Adrenal gland (tissue), 12 donors: ENCODE results near the gene ITIH2. TPM values are rescaled to one million over a fixed set of nuclear protein-coding genes. Genes with fewer than 3 reads are reported as not detected.

Source experiments
- DNase-seq, 7 donors: peaks; one replicate each; pipeline ENCODE4 v3.0.0-alpha.2; 2019 to 2020
- H3K27ac ChIP-seq, 5 donors: fragments of 200-600 bp; sonication (generic) in 4 of 5; 1 replicate in 3 of 5; 2 replicates in 2 of 5; pipeline versions ENCODE4 v1.5.1 to v1.8.0; 2016 to 2020; ENCODE audit warnings: mild to moderate bottlenecking in 1 of 5
- H3K27me3 ChIP-seq: fragments of 200-600 bp; 2 replicates; pipeline ENCODE4 v1.8.0; 2021
- H3K36me3 ChIP-seq, 2 donors: fragments of 200-600 bp; replicated peaks in 1 of 2; 1 replicate in 1 of 2; 2 replicates in 1 of 2; pipeline versions ENCODE4 v1.5.1 to v1.8.0; 2018 to 2022
- H3K4me1 ChIP-seq, 2 donors: fragments of 200-600 bp; replicated peaks in 1 of 2; 1 replicate in 1 of 2; 2 replicates in 1 of 2; pipeline versions ENCODE4 v1.5.1 to v1.8.0; 2018 to 2021
- H3K4me3 ChIP-seq, 4 donors: fragments of 200-600 bp; sonication (generic) in 3 of 4; one replicate each; pipeline ENCODE4 v1.5.1; 2016 to 2018
- H3K9me3 ChIP-seq, 3 donors: fragments of 200-600 bp; sonication (generic) in 1 of 3; replicated peaks in 1 of 3; 1 replicate in 2 of 3; 2 replicates in 1 of 3; pipeline versions ENCODE4 v1.5.1 to v1.8.0; 2016 to 2021
- POLR2A ChIP-seq, 2 donors: fragments of 450-650 bp; IDR thresholded peaks; one replicate each; pipeline ENCODE4 v1.6.1; 2017; ENCODE audit warnings: antibody characterized with exemption in 2 of 2, mild to moderate bottlenecking in 2 of 2, moderate library complexity in 1 of 2
- WGBS, 4 donors: extraction: QIAGEN DNeasy Blood & Tissue Kit in 2 of 4; methylation state at CpG; one replicate each; pipeline versions ENCODE4 v1.1.5 to v1.1.7; 2013 to 2017; 5-methylcytosine and 5-hydroxymethylcytosine counted together
- intact Hi-C, 2 donors: fragments of 100-400 bp; cut with DNase I; formaldehyde crosslinking; loops; one replicate each; pipeline versions ENCODE4 v1.14.1 to v1.15.0; 2022 to 2023
- polyA plus RNA-seq, 3 donors: library from polyadenylated mRNA; stranded (reverse); fragments of 200-250 nt in 2 of 3; fragments of 350-450 nt in 1 of 3; fragmentation: Illumina TruSeq in 1 of 3; extraction: RNeasy Lipid Tissue Mini Kit (QIAGEN cat#74804) in 1 of 3; gene quantifications; one replicate each; pipeline ENCODE4 v1.2.3, GENCODE V29; 2013 to 2014
- total RNA-seq, 9 donors: library from RNA; depleted of rRNA in 4 of 9; stranded (reverse); fragments of >200 nt in 4 of 9; fragments of 120-200 nt in 1 of 9; fragmentation: NEBNext Ultra II Directional in 1 of 9; extraction: Animal tissue kit (Norgen Biotek cat#: 25700) in 1 of 9; gene quantifications; one replicate each; pipeline versions ENCODE4 v1.1.0 to v1.2.4, GENCODE V29; 2013 to 2023
- TF ChIP-seq, protein P1 (sequence below), 6 experiments: fragments of 450-650 bp in 4 of 6; fragments of 200-600 bp in 2 of 6; sonication (generic) in 1 of 6; IDR thresholded peaks; 1 replicate in 5 of 6; 2 replicates in 1 of 6; pipeline versions ENCODE4 v1.5.1 to v1.8.0; 2016 to 2021; ENCODE audit warnings: antibody characterized with exemption in 6 of 6, mild to moderate bottlenecking in 2 of 6, moderate library complexity in 1 of 6
- donor health status: healthy with polysubstance abuse.
- donor health status: Bipolar disorder and iron deficiency.
- donor health status: DM: yes; HTN: yes; CAD: no.
- donor health status: DM: no; HTN: no; CAD: no.
- donor health status: DM: no; HTN: no; CAD: no.
- donor health status: DM: yes; HTN: yes; CAD: no.

Gene ITIH2
- total and polyA plus RNA-seq, 12 donors, result 0.03 to 1.6 (median 0.22) TPM; not detected in 1

DNA sequence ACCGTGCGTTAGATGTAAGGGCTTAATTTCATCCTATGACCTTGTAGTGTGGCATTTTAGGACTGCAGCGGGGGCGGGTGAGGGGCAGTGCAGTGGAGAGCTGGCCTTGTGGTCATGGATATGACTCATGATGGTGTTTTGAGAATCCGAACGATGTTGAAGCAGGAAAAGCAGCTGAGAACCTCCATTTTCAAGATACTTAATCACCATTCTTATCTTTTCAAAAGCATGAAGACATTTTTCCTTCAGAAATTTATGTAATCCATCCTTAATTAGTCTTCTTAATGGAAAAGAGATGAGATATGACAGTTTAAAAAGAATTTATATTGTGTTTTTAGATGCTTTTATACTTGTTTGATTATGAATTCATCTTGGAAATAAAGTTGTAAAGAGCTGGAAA is 94.5 kb downstream of the ITIH2 start:
- WGBS, 4 donors, result 25 to 39% (median 37%) methylated on average over 6 of the region's 6 CpGs
- peak; percentile 77 to 91 (median 88) for DNase-seq
- Histone ChIP-seq H3K36me3 (peaks cover 0 to 52% of the 10 kb centered on the region in 2 donors), H3K4me1 (peaks cover 27 to 64% of the 10 kb centered on the region in 2 donors), H3K27me3 (no peaks in the 10 kb centered on the region), H3K9me3 (no peaks in the 10 kb centered on the region), H3K4me3 (peak overlapping the region in 1 of 4 donors; percentile 17), H3K27ac (peak overlapping the region; percentile 57 to 85 (median 59))
- no peak for TF ChIP-seq POLR2A (IDR thresholded peaks at IDR 0.05)
- TF ChIP-seq, protein P1, sequence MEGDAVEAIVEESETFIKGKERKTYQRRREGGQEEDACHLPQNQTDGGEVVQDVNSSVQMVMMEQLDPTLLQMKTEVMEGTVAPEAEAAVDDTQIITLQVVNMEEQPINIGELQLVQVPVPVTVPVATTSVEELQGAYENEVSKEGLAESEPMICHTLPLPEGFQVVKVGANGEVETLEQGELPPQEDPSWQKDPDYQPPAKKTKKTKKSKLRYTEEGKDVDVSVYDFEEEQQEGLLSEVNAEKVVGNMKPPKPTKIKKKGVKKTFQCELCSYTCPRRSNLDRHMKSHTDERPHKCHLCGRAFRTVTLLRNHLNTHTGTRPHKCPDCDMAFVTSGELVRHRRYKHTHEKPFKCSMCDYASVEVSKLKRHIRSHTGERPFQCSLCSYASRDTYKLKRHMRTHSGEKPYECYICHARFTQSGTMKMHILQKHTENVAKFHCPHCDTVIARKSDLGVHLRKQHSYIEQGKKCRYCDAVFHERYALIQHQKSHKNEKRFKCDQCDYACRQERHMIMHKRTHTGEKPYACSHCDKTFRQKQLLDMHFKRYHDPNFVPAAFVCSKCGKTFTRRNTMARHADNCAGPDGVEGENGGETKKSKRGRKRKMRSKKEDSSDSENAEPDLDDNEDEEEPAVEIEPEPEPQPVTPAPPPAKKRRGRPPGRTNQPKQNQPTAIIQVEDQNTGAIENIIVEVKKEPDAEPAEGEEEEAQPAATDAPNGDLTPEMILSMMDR (IDR thresholded peaks at IDR 0.05), result no peak
- intact Hi-C loops, result no loop called here

Other genes starting within 250 kb of the ITIH2 start
- gene ITIH5, start 36.4 kb upstream of the ITIH2 start, total RNA-seq, result 1 to 10 TPM in 8 of 9 donors, under 1 TPM in 1; 0.87 to 6.2 (median 1.9) TPM
- 1 to 10 TPM in 2 of 3 donors, under 1 TPM in 1; 0.66 to 2.5 (median 1.2) TPM for gene ITIH5, start 36.4 kb upstream of the ITIH2 start, polyA plus RNA-seq
- 10 to 100 TPM in 4 of 9 donors, 1 to 10 TPM in 4, under 1 TPM in 1; 0.42 to 15.1 (median 9.8) TPM for gene KIN, start 84.7 kb downstream of the ITIH2 start, total RNA-seq
- 10 to 100 TPM; 16.7 to 19.9 (median 19.0) TPM for gene KIN, start 84.7 kb downstream of the ITIH2 start, polyA plus RNA-seq
- gene ATP5F1C, start 84.9 kb downstream of the ITIH2 start, total RNA-seq, result 100 to 1,000 TPM; 453 to 946 (median 537) TPM
- gene ATP5F1C, start 84.9 kb downstream of the ITIH2 start, polyA plus RNA-seq, result 1,000 to 10,000 TPM in 1 of 3 donors, 100 to 1,000 TPM in 2; 549 to 1,397 (median 778) TPM
- gene TAF3, start 115.2 kb downstream of the ITIH2 start, total RNA-seq, result 10 to 100 TPM in 2 of 9 donors, 1 to 10 TPM in 7; 4.0 to 12.0 (median 8.8) TPM
- gene TAF3, start 115.2 kb downstream of the ITIH2 start, polyA plus RNA-seq, result 10 to 100 TPM in 1 of 3 donors, 1 to 10 TPM in 2; 3.5 to 16.6 (median 5.6) TPM